ENCODE data around the gene PRKCE. TPM values are rescaled to one million over a fixed set of nuclear protein-coding genes. Genes with fewer than 3 reads are reported as not detected.
"Not testable (repeated sequence)": the region's sequence is repeated elsewhere in the genome, so short reads cannot be mapped to it uniquely, and the experiment has no call there.

Gene PRKCE
- total RNA-seq, 6 experiments from 2014 or later = 5.2 to 18.8 (median 11.0) TPM

DNA sequence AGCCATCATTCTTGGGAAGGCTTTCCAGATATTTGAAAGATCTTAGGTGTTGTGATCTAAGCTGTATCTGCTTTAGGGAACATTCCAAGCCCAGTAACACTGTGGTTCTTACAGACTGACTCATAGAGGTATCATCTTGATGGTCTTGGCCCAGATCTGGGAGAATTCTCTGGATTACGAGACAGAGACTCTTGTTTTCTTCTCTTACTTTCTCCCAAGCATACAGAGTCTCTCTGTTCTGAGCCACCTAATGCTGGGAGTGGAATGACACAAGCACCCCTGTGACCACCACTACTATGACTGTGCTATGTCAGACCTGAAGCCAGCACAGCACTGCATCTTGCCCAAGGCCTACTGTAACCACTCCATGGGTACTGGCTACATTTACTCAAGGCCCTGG is 564.7 kb downstream of the PRKCE start:
- H3K36me3 ChIP-seq = no peaks in the 10 kb centered on the region
- WGBS (ENCODE audit: insufficient coverage, low coverage, low lambda C conversion rate, missing lambda C conversion rate) = no CpG with 5 or more reads among the region's 1 CpG
- intact Hi-C loops (cut with DNase I) = no loop called here
- DNase-seq (no peak), ATAC-seq (no peak)
- no peaks in the 10 kb centered on the region for H3K9me3 ChIP-seq
- TF ChIP-seq, protein P1, sequence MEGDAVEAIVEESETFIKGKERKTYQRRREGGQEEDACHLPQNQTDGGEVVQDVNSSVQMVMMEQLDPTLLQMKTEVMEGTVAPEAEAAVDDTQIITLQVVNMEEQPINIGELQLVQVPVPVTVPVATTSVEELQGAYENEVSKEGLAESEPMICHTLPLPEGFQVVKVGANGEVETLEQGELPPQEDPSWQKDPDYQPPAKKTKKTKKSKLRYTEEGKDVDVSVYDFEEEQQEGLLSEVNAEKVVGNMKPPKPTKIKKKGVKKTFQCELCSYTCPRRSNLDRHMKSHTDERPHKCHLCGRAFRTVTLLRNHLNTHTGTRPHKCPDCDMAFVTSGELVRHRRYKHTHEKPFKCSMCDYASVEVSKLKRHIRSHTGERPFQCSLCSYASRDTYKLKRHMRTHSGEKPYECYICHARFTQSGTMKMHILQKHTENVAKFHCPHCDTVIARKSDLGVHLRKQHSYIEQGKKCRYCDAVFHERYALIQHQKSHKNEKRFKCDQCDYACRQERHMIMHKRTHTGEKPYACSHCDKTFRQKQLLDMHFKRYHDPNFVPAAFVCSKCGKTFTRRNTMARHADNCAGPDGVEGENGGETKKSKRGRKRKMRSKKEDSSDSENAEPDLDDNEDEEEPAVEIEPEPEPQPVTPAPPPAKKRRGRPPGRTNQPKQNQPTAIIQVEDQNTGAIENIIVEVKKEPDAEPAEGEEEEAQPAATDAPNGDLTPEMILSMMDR (IDR thresholded peaks at IDR 0.05) = no peak
- no peak for TF ChIP-seq POLR2A (IDR thresholded peaks at IDR 0.05)
- no peaks in the 10 kb centered on the region for H3K27me3 ChIP-seq
- no peaks in the 10 kb centered on the region for H3K4me1 ChIP-seq
- H3K27ac ChIP-seq = no peak overlapping the region
- H3K4me3 ChIP-seq = no peak overlapping the region

DNA sequence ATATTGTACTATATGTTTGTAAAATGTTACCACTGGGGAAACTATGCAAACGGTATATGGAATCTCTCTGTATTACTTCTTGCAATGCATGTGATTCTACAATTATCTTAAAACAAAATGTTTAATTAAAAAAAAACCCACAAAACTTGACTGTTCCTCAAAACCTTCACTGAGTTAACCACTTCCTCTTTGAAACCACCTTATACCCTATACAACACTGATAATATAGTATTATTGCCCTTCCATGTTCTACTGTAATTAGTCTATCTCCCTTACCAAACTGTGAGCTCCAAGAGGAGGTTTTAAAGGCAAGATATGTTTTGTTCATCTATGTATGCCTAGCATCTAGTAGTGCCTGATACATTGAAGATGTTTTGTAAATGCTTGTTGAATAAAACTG is 572.0 kb downstream of the PRKCE start:
- DNase-seq; ATAC-seq; H3K4me1 ChIP-seq; H3K4me3 ChIP-seq; H3K27me3 ChIP-seq; H3K36me3 ChIP-seq; intact Hi-C loops (cut with DNase I); H3K27ac ChIP-seq; H3K9me3 ChIP-seq: not testable (repeated sequence)
- 56% methylated on average over 1 of the region's 1 CpG for WGBS (ENCODE audit: insufficient coverage, low coverage, low lambda C conversion rate, missing lambda C conversion rate)

DNA sequence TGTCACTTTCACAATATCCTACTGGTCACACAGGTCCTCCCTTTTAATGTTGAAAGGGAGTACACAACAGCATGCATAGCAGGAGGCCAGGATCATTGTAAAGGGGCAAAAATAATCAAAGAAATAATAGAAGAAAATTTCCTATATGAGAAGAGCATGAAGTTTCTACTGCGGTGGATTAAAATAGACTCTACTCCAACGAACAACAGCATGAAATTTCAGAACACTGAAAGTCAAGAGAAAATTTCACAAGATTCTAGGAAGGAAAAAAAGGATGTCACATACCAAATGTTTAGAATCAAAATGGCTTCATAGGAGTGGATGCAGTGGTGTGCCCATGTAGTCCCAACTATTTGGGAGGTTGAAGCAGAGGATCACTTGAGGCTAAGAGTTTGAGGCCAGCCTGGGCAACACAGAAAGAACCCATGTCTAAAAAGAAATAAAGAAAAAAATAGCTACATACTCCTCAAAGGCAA is 573.7 kb downstream of the PRKCE start:
- DNase-seq = no peak
- no peaks in the 10 kb centered on the region for H3K36me3 ChIP-seq
- WGBS (ENCODE audit: insufficient coverage, low coverage, low lambda C conversion rate, missing lambda C conversion rate) = 74% methylated on average over 2 of the region's 2 CpGs
- peak overlapping the region; percentile 8 to 27 (median 22) for H3K27ac ChIP-seq
- no peak for ATAC-seq
- no peaks in the 10 kb centered on the region for H3K27me3 ChIP-seq
- H3K4me1 ChIP-seq = peaks cover 0 to 17% (median 4%) of the 10 kb centered on the region in 4 donors
- H3K4me3 ChIP-seq = no peak overlapping the region
- no peaks in the 10 kb centered on the region for H3K9me3 ChIP-seq
- TF ChIP-seq, protein P1 (IDR thresholded peaks at IDR 0.05) = no peak
- TF ChIP-seq POLR2A (IDR thresholded peaks at IDR 0.05) = no peak
- intact Hi-C loops (cut with DNase I) = no loop called here

DNA sequence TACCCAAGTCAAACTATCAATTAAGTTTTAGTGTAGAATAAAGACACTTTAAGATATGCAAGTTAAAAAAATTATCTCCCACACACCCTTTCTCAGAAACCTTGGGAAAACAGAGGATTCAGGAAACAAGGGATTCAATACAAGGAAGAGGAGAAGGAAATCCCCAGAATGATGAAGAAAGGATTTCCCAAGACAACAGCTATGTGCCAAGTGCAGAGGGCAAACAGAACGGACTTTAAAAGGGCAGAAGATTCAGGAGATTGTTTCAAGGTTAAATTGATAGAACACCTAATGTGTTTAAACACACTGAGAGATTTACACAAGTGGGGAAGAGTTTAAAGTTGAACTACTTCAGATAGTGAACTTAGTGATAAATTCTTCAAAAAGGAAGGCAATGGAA is 574.3 kb downstream of the PRKCE start:
- H3K9me3 ChIP-seq = no peaks in the 10 kb centered on the region
- ATAC-seq = peak in 1 of 4 donors; percentile 3
- no peak for DNase-seq
- no peaks in the 10 kb centered on the region for H3K36me3 ChIP-seq
- H3K27ac ChIP-seq = peak overlapping the region in 1 of 3 donors; percentile 22
- H3K27me3 ChIP-seq = no peaks in the 10 kb centered on the region
- 25% methylated on average over 1 of the region's 1 CpG for WGBS (ENCODE audit: insufficient coverage, low coverage, low lambda C conversion rate, missing lambda C conversion rate)
- H3K4me3 ChIP-seq = no peak overlapping the region
- TF ChIP-seq, protein P1 (IDR thresholded peaks at IDR 0.05) = no peak
- TF ChIP-seq POLR2A (IDR thresholded peaks at IDR 0.05) = no peak
- peaks cover 0 to 23% (median 4%) of the 10 kb centered on the region in 4 donors for H3K4me1 ChIP-seq
- intact Hi-C loops (cut with DNase I) = no loop called here

DNA sequence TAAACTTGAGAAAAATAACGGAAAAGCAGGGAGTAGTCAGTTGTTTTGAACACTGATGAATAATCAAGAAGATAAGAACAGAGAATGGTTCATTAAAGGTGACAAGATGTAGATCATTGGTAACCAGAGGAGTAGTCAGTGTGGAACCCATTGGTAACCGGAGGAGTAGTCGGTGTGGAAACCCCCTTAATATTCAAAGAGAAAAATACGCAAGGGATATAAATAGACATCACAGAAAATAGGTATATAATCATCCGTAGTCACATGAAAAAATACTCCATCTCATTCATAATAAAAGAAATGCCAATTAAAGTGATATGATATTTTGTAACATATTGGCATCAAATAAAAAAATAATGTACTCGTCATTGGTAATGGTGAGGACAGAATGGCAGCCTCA is 575.1 kb downstream of the PRKCE start:
- H3K4me3 ChIP-seq = no peak overlapping the region
- DNase-seq (no peak), ATAC-seq (no peak)
- no peak for TF ChIP-seq POLR2A (IDR thresholded peaks at IDR 0.05)
- no peak overlapping the region for H3K27ac ChIP-seq
- H3K9me3 ChIP-seq = no peaks in the 10 kb centered on the region
- no peaks in the 10 kb centered on the region for H3K27me3 ChIP-seq
- WGBS (ENCODE audit: insufficient coverage, low coverage, low lambda C conversion rate, missing lambda C conversion rate) = 82% methylated on average over 6 of the region's 6 CpGs
- H3K36me3 ChIP-seq = no peaks in the 10 kb centered on the region
- peaks cover 0 to 23% (median 4%) of the 10 kb centered on the region in 4 donors for H3K4me1 ChIP-seq
- intact Hi-C loops (cut with DNase I) = no loop called here

DNA sequence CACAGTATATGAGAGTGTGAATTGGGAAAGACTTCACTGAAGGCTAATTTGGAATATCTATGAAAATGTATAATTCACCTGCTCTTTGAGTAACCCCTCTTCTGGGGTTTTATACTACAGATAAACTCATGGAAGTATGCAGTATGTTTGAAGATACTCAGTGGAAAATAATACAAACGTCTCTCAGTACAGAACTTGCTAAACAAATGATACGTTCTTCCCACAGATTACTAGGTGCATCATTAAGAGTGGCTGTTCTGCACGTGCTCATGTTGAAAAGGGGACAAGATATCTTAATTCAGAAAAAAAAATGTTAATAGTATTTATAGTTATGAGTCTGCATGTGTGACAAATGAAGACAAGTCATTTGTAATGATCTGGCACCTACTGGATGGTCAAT is 575.5 kb downstream of the PRKCE start:
- TF ChIP-seq, protein P1 (IDR thresholded peaks at IDR 0.05) = no peak
- no peak for TF ChIP-seq POLR2A (IDR thresholded peaks at IDR 0.05)
- Histone ChIP-seq H3K9me3 (no peaks in the 10 kb centered on the region), H3K27me3 (no peaks in the 10 kb centered on the region), H3K4me3 (no peak overlapping the region), H3K27ac (no peak overlapping the region), H3K36me3 (no peaks in the 10 kb centered on the region), H3K4me1 (peaks cover 0 to 23% (median 4%) of the 10 kb centered on the region in 4 donors)
- no peak for DNase-seq
- intact Hi-C loops (cut with DNase I) = no loop called here
- 72% methylated on average over 3 of the region's 3 CpGs for WGBS (ENCODE audit: insufficient coverage, low coverage, low lambda C conversion rate, missing lambda C conversion rate)
- ATAC-seq = no peak
